ENCODE results near the gene C19orf81. TPM values are rescaled to one million over a fixed set of nuclear protein-coding genes. Genes with fewer than 3 reads are reported as not detected.

Gene C19orf81
- polyA plus RNA-seq, 1 donor from 2014 or later, result 28.3 TPM

- no peak for TF ChIP-seq SMC3 (conservative IDR thresholded peaks at IDR 0.05; ENCODE audit: poor library complexity)
- no peak for TF ChIP-seq TAF1 (IDR thresholded peaks at IDR 0.05; ENCODE audit: low read depth)
- Histone ChIP-seq H3K4me3 (ENCODE audit: low read length) (no peak overlapping the region), H3F3A (ENCODE audit: insufficient read depth, low read length, poor library complexity, severe bottlenecking) (no peaks in the 10 kb centered on the region), H3K27ac (ENCODE audit: low read length) (no peak overlapping the region), H3K79me2 (replicated peaks; ENCODE audit: insufficient read depth, low read length) (no peaks in the 10 kb centered on the region), H3K36me3 (ENCODE audit: insufficient read depth, low read length) (no peaks in the 10 kb centered on the region), H3K4me2 (ENCODE audit: low read length) (no peak overlapping the region), H3K9me2 (ENCODE audit: insufficient read depth, low read length) (no peaks in the 10 kb centered on the region), H3K9ac (ENCODE audit: low read length) (no peak overlapping the region), H3K9me3 (ENCODE audit: low read length) (no peaks in the 10 kb centered on the region), H2AFZ (ENCODE audit: low read depth, low read length) (no peak overlapping the region), H4K20me1 (ENCODE audit: insufficient read depth) (no peaks in the 10 kb centered on the region), H3K27me3 (ENCODE audit: insufficient read depth, low read depth, low read length) (peaks cover 7% of the 10 kb centered on the region)
Observed at GRCh38 chr19:50662651-50663481, 13.6 kb downstream of the C19orf81 start.

- no peak overlapping the region for H3K4me3 ChIP-seq (ENCODE audit: low read length)
- H3K79me2 ChIP-seq (replicated peaks; ENCODE audit: insufficient read depth, low read length), result no peaks in the 10 kb centered on the region
- no peaks in the 10 kb centered on the region for H3K9me3 ChIP-seq (ENCODE audit: low read length)
- TF ChIP-seq RAD21 (conservative IDR thresholded peaks at IDR 0.05) (no peak), EZH2 (IDR thresholded peaks at IDR 0.05; ENCODE audit: borderline replicate concordance, insufficient read depth, low read length, poor library complexity, severe bottlenecking) (no peak), POLR2AphosphoS5 (IDR thresholded peaks at IDR 0.05) (no peak), SMC3 (conservative IDR thresholded peaks at IDR 0.05; ENCODE audit: poor library complexity) (no peak), REST (IDR thresholded peaks at IDR 0.05; ENCODE audit: borderline replicate concordance) (no peak), EP300 (conservative IDR thresholded peaks at IDR 0.05; ENCODE audit: poor library complexity, severe bottlenecking) (no peak), MXI1 (conservative IDR thresholded peaks at IDR 0.05; ENCODE audit: poor library complexity, severe bottlenecking) (no peak), TAF1 (IDR thresholded peaks at IDR 0.05; ENCODE audit: low read depth) (no peak), CTCF (IDR thresholded peaks at IDR 0.05; ENCODE audit: poor library complexity, severe bottlenecking) (no peak)
- no peaks in the 10 kb centered on the region for H4K20me1 ChIP-seq (ENCODE audit: insufficient read depth)
- H3F3A ChIP-seq (ENCODE audit: insufficient read depth, low read length, poor library complexity, severe bottlenecking), result no peaks in the 10 kb centered on the region
- no peak overlapping the region for H3K27ac ChIP-seq (ENCODE audit: low read length)
- peaks cover 8% of the 10 kb centered on the region for H3K27me3 ChIP-seq (ENCODE audit: insufficient read depth, low read depth, low read length)
- no peaks in the 10 kb centered on the region for H3K9me2 ChIP-seq (ENCODE audit: insufficient read depth, low read length)
- no peak overlapping the region for H3K4me2 ChIP-seq (ENCODE audit: low read length)
- H3K36me3 ChIP-seq (ENCODE audit: insufficient read depth, low read length), result no peaks in the 10 kb centered on the region
- no peak overlapping the region for H2AFZ ChIP-seq (ENCODE audit: low read depth, low read length)
- no peak overlapping the region for H3K9ac ChIP-seq (ENCODE audit: low read length)
Observed at GRCh38 chr19:50663482-50663790, 14.2 kb downstream of the C19orf81 start.
